HFFc6 (cell line): ENCODE data around the gene ABCG4. TPM values are rescaled to one million over a fixed set of nuclear protein-coding genes. Genes with fewer than 3 reads are reported as not detected.
A peak's percentile ranks its signal among the peaks of the same experiment; 100 is the strongest.

ENCODE experiments used
- DNase-seq: peaks from one replicate; pipeline ENCODE4 v3.0.0-alpha.2; 2018
- H3K27ac Mint-ChIP-seq: 2 replicates; pipeline ENCODE4 v1.8.0; 2020; ENCODE audit warnings: mild to moderate bottlenecking, mixed read lengths
- H3K27me3 Mint-ChIP-seq: 2 replicates; pipeline ENCODE4 v1.8.0; 2021; ENCODE audit warnings: mild to moderate bottlenecking, moderate library complexity, mixed read lengths; ENCODE audit not compliant: insufficient read depth
- H3K36me3 Mint-ChIP-seq: 2 replicates; pipeline ENCODE4 v1.8.0; 2021; ENCODE audit warnings: low read depth, mixed read lengths
- H3K4me1 Mint-ChIP-seq: 2 replicates; pipeline ENCODE4 v1.8.0; 2020; ENCODE audit warnings: low read depth, mixed read lengths
- H3K4me3 Mint-ChIP-seq: 2 replicates; pipeline ENCODE4 v1.8.0; 2020; ENCODE audit warnings: mild to moderate bottlenecking, moderate library complexity, mixed read lengths
- H3K9me3 Mint-ChIP-seq: 2 replicates; pipeline ENCODE4 v1.8.0; 2020; ENCODE audit warnings: mild to moderate bottlenecking, mixed read lengths
- total RNA-seq, 6 experiments: library from RNA; stranded (reverse); fragmentation: NEBNext Ultra II Directional; extraction: Animal tissue kit (Norgen Biotek cat#: 25700); gene quantifications; 2 replicates in 1 of 6; 3 replicates in 5 of 6; pipeline ENCODE4 v1.2.3, GENCODE V29; 2021
- TF ChIP-seq, protein P1 (sequence below): fragments of 200-600 bp; sonication (generic); IDR thresholded peaks from 2 replicates; pipeline ENCODE4 v1.5.0; 2021; ENCODE audit warnings: antibody characterized with exemption, mild to moderate bottlenecking

ABCG4 gene
- total RNA-seq, 6 experiments from 2014 or later, result 0.05 to 0.50 (median 0.18) TPM

GRCh38 chr11:119148720-119149017 is 183 bp upstream of the ABCG4 start:
- H3K4me3 Mint-ChIP-seq, result peak overlapping the region; percentile 81
- H3K9me3 Mint-ChIP-seq, result no peaks in the 10 kb centered on the region
- no peak for DNase-seq
- no peak overlapping the region for H3K27ac Mint-ChIP-seq
- H3K4me1 Mint-ChIP-seq, result peaks cover 18% of the 10 kb centered on the region
- peaks cover 40% of the 10 kb centered on the region for H3K27me3 Mint-ChIP-seq
- TF ChIP-seq, protein P1, sequence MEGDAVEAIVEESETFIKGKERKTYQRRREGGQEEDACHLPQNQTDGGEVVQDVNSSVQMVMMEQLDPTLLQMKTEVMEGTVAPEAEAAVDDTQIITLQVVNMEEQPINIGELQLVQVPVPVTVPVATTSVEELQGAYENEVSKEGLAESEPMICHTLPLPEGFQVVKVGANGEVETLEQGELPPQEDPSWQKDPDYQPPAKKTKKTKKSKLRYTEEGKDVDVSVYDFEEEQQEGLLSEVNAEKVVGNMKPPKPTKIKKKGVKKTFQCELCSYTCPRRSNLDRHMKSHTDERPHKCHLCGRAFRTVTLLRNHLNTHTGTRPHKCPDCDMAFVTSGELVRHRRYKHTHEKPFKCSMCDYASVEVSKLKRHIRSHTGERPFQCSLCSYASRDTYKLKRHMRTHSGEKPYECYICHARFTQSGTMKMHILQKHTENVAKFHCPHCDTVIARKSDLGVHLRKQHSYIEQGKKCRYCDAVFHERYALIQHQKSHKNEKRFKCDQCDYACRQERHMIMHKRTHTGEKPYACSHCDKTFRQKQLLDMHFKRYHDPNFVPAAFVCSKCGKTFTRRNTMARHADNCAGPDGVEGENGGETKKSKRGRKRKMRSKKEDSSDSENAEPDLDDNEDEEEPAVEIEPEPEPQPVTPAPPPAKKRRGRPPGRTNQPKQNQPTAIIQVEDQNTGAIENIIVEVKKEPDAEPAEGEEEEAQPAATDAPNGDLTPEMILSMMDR, result no peak
- no peaks in the 10 kb centered on the region for H3K36me3 Mint-ChIP-seq

GRCh38 chr11:119149786-119150275 is 979 bp downstream of the ABCG4 start:
- H3K27me3 Mint-ChIP-seq, result peaks cover 51% of the 10 kb centered on the region
- TF ChIP-seq, protein P1, result no peak
- no peaks in the 10 kb centered on the region for H3K36me3 Mint-ChIP-seq
- no peak for DNase-seq
- H3K27ac Mint-ChIP-seq, result no peak overlapping the region
- no peaks in the 10 kb centered on the region for H3K9me3 Mint-ChIP-seq
- peaks cover 9% of the 10 kb centered on the region for H3K4me1 Mint-ChIP-seq
- peak overlapping the region; percentile 37; the same call in 1 of the 2 replicates for H3K4me3 Mint-ChIP-seq

DNA sequence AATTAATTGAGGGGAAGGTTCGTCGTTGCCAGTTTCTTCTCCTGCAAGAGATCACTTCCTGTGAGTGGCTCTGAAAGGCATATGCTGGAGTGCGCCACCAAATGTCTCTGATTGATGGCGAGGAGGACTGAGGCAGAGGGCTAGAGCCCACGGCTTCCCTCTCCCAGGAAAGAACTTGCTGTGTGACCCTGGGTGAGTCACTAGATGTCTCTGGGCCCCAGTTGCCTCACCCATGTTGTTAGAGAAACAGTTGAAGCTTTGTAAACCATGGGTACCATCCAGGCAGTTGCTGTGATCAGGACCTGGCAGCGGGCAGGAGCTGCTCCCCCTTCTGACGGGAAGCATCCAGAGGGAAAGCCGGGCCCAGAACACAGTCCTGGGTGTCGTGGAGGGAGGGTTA is 3.2 kb downstream of the ABCG4 start:
- no peaks in the 10 kb centered on the region for H3K36me3 Mint-ChIP-seq
- DNase-seq, result no peak
- TF ChIP-seq, protein P1, result no peak
- peaks cover 56% of the 10 kb centered on the region for H3K27me3 Mint-ChIP-seq
- no peak overlapping the region for H3K27ac Mint-ChIP-seq
- no peaks in the 10 kb centered on the region for H3K9me3 Mint-ChIP-seq
- no peak overlapping the region for H3K4me3 Mint-ChIP-seq
- H3K4me1 Mint-ChIP-seq, result no peaks in the 10 kb centered on the region

- H3K27ac Mint-ChIP-seq, result no peak overlapping the region
- no peak overlapping the region for H3K4me3 Mint-ChIP-seq
- H3K4me1 Mint-ChIP-seq, result no peaks in the 10 kb centered on the region
- H3K36me3 Mint-ChIP-seq, result no peaks in the 10 kb centered on the region
- DNase-seq, result no peak
- no peaks in the 10 kb centered on the region for H3K9me3 Mint-ChIP-seq
- H3K27me3 Mint-ChIP-seq, result peaks cover 52% of the 10 kb centered on the region
- TF ChIP-seq, protein P1, result no peak
Measured at GRCh38 chr11:119152604-119153003, 3.8 kb downstream of the ABCG4 start.

DNA sequence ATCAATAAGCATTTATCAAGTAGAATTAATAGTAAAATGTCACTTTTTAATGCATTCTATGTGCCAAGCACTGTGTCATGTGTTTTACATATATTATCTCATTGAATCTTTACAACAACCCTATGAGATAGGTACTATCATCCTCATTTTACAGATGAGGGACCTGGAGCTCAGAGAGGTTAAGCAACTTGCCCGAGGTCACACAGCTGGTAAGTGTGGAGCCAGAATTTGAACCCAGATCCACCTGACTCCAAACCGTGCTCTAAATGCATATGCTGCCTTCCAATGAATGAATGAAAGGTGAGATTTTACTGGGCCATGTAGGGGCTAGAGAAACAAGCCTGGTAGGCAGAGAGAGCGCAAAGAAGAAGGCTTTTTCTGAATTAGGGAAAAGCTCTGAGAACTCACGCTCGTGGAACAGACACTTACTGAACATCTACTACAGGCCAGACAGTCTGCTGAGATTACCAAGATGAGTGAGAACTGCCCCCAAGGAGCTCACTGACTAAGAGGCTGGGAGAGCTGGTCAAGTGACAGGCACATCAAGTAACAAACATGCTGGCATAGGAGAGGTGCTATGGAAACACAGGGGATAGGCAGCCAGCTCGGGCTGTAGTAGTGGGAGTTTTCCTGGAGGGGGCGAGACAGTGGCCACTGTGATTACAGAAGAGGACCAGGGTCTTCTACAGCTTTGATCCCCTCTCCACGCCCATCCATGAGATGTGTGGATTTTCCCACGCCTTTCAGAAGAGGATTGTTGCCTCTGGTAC is 4.4 kb downstream of the ABCG4 start:
- H3K36me3 Mint-ChIP-seq, result no peaks in the 10 kb centered on the region
- no peaks in the 10 kb centered on the region for H3K4me1 Mint-ChIP-seq
- DNase-seq, result no peak
- TF ChIP-seq, protein P1, result peak; percentile 44
- H3K9me3 Mint-ChIP-seq, result no peaks in the 10 kb centered on the region
- H3K27me3 Mint-ChIP-seq, result peaks cover 46% of the 10 kb centered on the region
- no peak overlapping the region for H3K27ac Mint-ChIP-seq
- H3K4me3 Mint-ChIP-seq, result no peak overlapping the region
